Measurements from ENCODE around the gene PRKD2. TPM values are rescaled to one million over a fixed set of nuclear protein-coding genes. Genes with fewer than 3 reads are reported as not detected.

PRKD2 gene
- total RNA-seq, 1 donor: 9.7 TPM

DNA sequence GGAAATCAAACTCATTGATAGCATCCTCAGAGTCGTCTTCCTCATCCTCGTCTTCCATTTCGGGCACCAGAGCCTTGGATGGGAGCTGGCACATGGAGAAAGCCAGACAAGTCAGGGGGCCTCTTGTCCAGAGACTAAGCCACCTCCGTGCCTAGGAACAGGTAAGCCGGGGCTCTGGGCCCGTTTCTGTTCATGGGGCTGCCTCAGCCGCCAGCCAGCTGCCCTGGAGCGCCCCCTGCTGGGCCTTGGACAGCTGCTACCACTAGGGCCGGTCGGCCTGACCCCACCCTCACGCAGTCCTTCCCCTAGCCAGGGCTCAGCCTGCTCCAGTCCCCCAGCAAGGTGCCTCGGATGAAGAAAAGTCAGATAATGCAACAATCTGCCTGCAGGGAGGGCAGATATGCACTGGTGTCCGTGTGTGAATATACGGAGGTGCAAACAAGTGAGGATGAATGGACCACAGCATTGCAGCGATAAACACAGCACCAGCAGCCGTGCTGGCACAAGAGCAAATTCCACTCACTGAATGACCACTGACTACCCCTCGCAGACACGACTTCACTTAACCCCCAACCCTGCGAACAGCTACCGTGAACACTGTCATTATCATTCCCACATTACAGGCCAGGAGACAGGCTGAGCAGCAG is 11.9 kb upstream of the PRKD2 start:
- TF ChIP-seq, protein P1, sequence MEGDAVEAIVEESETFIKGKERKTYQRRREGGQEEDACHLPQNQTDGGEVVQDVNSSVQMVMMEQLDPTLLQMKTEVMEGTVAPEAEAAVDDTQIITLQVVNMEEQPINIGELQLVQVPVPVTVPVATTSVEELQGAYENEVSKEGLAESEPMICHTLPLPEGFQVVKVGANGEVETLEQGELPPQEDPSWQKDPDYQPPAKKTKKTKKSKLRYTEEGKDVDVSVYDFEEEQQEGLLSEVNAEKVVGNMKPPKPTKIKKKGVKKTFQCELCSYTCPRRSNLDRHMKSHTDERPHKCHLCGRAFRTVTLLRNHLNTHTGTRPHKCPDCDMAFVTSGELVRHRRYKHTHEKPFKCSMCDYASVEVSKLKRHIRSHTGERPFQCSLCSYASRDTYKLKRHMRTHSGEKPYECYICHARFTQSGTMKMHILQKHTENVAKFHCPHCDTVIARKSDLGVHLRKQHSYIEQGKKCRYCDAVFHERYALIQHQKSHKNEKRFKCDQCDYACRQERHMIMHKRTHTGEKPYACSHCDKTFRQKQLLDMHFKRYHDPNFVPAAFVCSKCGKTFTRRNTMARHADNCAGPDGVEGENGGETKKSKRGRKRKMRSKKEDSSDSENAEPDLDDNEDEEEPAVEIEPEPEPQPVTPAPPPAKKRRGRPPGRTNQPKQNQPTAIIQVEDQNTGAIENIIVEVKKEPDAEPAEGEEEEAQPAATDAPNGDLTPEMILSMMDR (IDR thresholded peaks at IDR 0.05; ENCODE audit: insufficient read depth, low read length): peak; percentile 93
- H3K4me3 ChIP-seq (ENCODE audit: low read depth, low read length): no peak overlapping the region
- DNase-seq (ENCODE audit: low read depth): peak; percentile 53

DNA sequence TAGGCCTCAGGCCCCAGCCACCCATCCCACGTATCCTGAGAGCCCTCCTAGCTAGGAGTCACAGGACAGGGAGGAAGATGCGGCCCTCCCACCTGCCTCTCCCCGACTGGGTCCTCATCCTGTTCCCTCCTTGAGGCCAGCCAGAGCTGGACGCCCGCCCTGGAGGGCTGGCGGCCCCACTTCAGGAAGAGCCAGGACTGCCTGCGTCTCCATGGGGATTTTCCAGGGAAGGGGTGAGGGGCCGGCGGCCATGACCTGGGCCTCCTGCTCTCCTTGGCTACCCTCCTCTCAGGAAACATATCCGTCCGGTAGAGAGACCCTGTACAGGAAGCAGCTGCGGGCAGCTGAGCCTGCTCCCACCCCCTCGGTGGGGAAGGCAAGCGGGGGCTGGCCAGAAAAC is 11.3 kb upstream of the PRKD2 start:
- DNase-seq (ENCODE audit: low read depth): no peak
- TF ChIP-seq, protein P1 (IDR thresholded peaks at IDR 0.05; ENCODE audit: insufficient read depth, low read length): no peak
- no peak overlapping the region for H3K4me3 ChIP-seq (ENCODE audit: low read depth, low read length)

DNA sequence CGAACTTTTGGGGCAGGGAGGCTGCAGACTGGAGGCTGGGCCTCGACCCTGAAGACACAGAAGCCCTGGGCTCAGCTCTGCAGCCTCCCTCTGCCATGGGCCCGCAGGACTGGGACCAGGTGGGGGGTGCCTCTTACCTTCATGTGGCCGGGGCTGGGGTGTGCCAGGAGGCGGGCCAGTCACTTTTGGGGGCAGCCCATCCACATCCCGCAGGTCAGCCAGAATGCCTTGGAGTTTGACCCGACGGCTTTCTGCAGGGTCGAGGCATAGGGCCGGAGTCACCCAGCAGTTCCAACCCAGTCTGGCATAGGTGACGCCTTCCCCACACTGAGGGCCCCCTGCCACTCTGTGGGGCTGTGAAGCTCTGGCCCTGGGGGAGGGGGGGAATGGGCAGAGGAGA is 10.8 kb upstream of the PRKD2 start:
- H3K4me3 ChIP-seq (ENCODE audit: low read depth, low read length): no peak overlapping the region
- TF ChIP-seq, protein P1 (IDR thresholded peaks at IDR 0.05; ENCODE audit: insufficient read depth, low read length): no peak

DNA sequence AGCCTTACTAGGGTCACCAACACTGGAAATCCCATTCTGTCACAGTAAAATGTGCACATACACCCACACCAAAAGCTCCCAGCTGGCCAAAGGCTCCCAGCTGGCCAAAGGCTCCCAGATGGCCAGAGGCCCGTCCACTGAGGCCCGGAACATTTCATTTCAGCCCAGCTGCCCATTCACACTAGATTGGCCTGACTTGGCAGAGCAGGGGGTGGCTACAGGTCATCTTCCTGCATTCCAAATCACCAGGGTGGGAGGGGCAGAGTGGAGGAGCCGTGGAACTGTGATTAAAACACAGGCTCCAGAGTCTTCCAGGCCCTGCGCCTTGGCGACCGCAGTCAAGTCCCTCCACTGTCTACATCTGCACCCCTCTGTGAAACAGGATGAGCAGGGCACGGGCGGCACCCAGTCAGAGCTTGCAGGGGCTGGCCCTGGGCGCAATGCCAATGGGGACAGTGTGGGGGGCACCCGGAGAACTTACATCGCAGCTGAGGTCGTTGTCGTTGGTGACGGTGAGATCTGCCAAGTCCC is 10.1 kb upstream of the PRKD2 start:
- DNase-seq (ENCODE audit: low read depth): no peak
- TF ChIP-seq, protein P1 (IDR thresholded peaks at IDR 0.05; ENCODE audit: insufficient read depth, low read length): no peak

More for the DNA sequence above, 10.8 kb upstream of the PRKD2 start:
- DNase-seq (ENCODE audit: low read depth): no peak

DNA sequence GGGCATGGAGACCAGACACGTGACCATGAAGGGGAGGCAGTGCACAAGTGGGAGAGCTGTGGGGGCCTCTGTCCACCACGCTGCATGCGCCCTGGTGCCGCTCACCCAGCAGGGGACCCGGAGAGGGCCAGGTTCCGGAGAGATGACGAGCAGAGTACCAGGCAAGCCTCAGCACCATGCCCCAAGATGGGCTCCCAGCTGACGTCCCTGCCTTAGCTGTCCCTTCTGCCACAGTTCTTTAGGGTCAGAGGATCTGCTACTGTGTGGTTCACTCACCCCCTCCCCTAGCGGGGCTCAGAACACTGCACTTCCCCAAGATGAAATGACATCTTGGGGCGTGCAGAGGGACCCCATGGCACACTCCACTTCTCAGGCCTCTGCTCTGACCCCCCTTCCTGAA is 9.6 kb upstream of the PRKD2 start:
- no peak overlapping the region for H3K4me3 ChIP-seq (ENCODE audit: low read depth, low read length)
- TF ChIP-seq, protein P1 (IDR thresholded peaks at IDR 0.05; ENCODE audit: insufficient read depth, low read length): no peak
- DNase-seq (ENCODE audit: low read depth): no peak

More for the DNA sequence above, 10.1 kb upstream of the PRKD2 start:
- no peak overlapping the region for H3K4me3 ChIP-seq (ENCODE audit: low read depth, low read length)

DNA sequence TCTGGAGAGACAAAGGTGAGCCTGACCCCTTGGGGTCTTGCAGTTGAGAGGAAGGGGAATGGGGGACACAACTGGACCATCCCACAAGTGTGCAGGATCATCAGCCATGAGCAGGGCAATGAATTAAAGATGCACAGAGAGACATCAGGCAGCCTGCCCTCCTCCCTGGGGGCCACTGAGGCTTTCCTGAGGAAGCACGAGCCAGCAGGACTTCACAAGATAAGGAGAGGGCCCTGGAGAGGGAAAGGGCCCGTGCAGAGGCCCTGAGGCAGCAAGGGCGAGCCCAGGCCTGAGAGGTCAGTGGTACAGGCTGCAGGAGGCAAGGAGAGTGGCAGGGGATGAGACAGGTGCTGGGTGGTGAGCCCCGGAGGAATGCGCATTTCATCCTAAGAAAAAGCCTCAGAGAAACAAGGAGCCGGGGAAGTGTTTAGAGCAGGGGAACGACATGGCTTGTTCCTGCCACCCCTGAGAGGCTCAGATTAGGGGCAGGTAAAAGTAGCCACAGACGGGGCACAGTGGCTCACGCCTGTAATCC is 9.0 kb upstream of the PRKD2 start:
- no peak for DNase-seq (ENCODE audit: low read depth)
- TF ChIP-seq, protein P1 (IDR thresholded peaks at IDR 0.05; ENCODE audit: insufficient read depth, low read length): no peak
- no peak overlapping the region for H3K4me3 ChIP-seq (ENCODE audit: low read depth, low read length)
